HG03175 (cell line): Measurements from ENCODE around the gene PRUNE2.

ENCODE experiments used
- ATAC-seq: cut with Tn5 transposase; IDR thresholded peaks from one replicate; pipeline ENCODE4 v1.9.1; 2021; ENCODE audit warnings: mild to moderate bottlenecking, moderate library complexity; ENCODE audit not compliant: unreplicated experiment

Gene PRUNE2

GRCh38 chr9:76664120-76664519, 241.8 kb downstream of the PRUNE2 start:
- ATAC-seq = no peak

GRCh38 chr9:76662476-76663281, 243.2 kb downstream of the PRUNE2 start:
- no peak for ATAC-seq

- ATAC-seq = peak; percentile 82
Observed at GRCh38 chr9:76658510-76659231, 247.2 kb downstream of the PRUNE2 start.

GRCh38 chr9:76657265-76657664, 248.6 kb downstream of the PRUNE2 start:
- no peak for ATAC-seq

GRCh38 chr9:76655971-76656370, 249.9 kb downstream of the PRUNE2 start:
- no peak for ATAC-seq

- no peak for ATAC-seq
Observed at GRCh38 chr9:76655121-76655541, 250.8 kb downstream of the PRUNE2 start.

GRCh38 chr9:76654575-76654974, 251.3 kb downstream of the PRUNE2 start:
- no peak for ATAC-seq

GRCh38 chr9:76654051-76654461, 251.9 kb downstream of the PRUNE2 start:
- ATAC-seq = no peak

GRCh38 chr9:76652894-76653293, 253.0 kb downstream of the PRUNE2 start:
- no peak for ATAC-seq

- peak; percentile 46 for ATAC-seq
Observed at GRCh38 chr9:76651119-76651705, 254.7 kb downstream of the PRUNE2 start.

GRCh38 chr9:76650692-76651091, 255.2 kb downstream of the PRUNE2 start:
- ATAC-seq = no peak

- no peak for ATAC-seq
Observed at GRCh38 chr9:76649894-76650293, 256.0 kb downstream of the PRUNE2 start.

- no peak for ATAC-seq
Observed at GRCh38 chr9:76646249-76646648, 259.7 kb downstream of the PRUNE2 start.

- ATAC-seq = no peak
Observed at GRCh38 chr9:76644647-76645250, 261.2 kb downstream of the PRUNE2 start.

- peak; percentile 10 for ATAC-seq
Observed at GRCh38 chr9:76644171-76644570, 261.7 kb downstream of the PRUNE2 start.

GRCh38 chr9:76643399-76644117, 262.4 kb downstream of the PRUNE2 start:
- ATAC-seq = peak; percentile 95

GRCh38 chr9:76642701-76643209, 263.2 kb downstream of the PRUNE2 start:
- no peak for ATAC-seq

GRCh38 chr9:76642074-76642473, 263.8 kb downstream of the PRUNE2 start:
- ATAC-seq = no peak

- no peak for ATAC-seq
Observed at GRCh38 chr9:76638001-76638400, 267.9 kb downstream of the PRUNE2 start.

- ATAC-seq = no peak
Observed at GRCh38 chr9:76637416-76637815, 268.5 kb downstream of the PRUNE2 start.
